GM23338 (cell line): ENCODE results near the gene MAGI1. TPM values are rescaled to one million over a fixed set of nuclear protein-coding genes. Genes with fewer than 3 reads are reported as not detected.

Source experiments
- ATAC-seq: fragments of 200-7000 bp; cut with Tn5 transposase; 3 replicates; pipeline ENCODE4 v1.9.1; 2020
- DNase-seq: peaks from one replicate; pipeline ENCODE4 v3.0.0-alpha.2; 2015; ENCODE audit warnings: low spot score
- H2AFZ ChIP-seq: fragments of 200-600 bp; sonication (generic); 2 replicates; pipeline ENCODE4 v1.8.0; 2016; ENCODE audit warnings: antibody characterized with exemption, mild to moderate bottlenecking, moderate library complexity
- H3F3A ChIP-seq: fragments of 200-600 bp; sonication (generic); replicated peaks from 2 replicates; pipeline ENCODE4 v1.8.0; 2017; ENCODE audit warnings: antibody characterized with exemption, mixed run types, low read depth
- H3K27ac ChIP-seq: fragments of 200-600 bp; sonication (generic); 2 replicates; pipeline ENCODE4 v1.6.1; 2016; ENCODE audit warnings: low read depth
- H3K27me3 ChIP-seq: fragments of 200-600 bp; sonication (generic); 2 replicates; pipeline ENCODE4 v1.8.0; 2016; ENCODE audit warnings: mild to moderate bottlenecking, mixed run types, moderate library complexity; ENCODE audit not compliant: insufficient read depth
- H3K36me3 ChIP-seq: fragments of 200-600 bp; sonication (generic); 2 replicates; pipeline ENCODE4 v1.8.0; 2016; ENCODE audit warnings: mild to moderate bottlenecking; ENCODE audit not compliant: insufficient read depth
- H3K4me1 ChIP-seq: fragments of 200-600 bp; sonication (generic); 2 replicates; pipeline ENCODE4 v1.8.0; 2016; ENCODE audit warnings: mild to moderate bottlenecking, moderate library complexity; ENCODE audit not compliant: insufficient read depth
- H3K4me2 ChIP-seq: fragments of 200-600 bp; sonication (generic); 2 replicates; pipeline ENCODE4 v1.7.1; 2017; ENCODE audit warnings: mixed run types
- H3K4me3 ChIP-seq: fragments of 200-600 bp; sonication (generic); 2 replicates; pipeline ENCODE4 v1.6.1; 2016; ENCODE audit warnings: mixed run types
- H3K79me2 ChIP-seq: fragments of 200-600 bp; sonication (generic); replicated peaks from 2 replicates; pipeline ENCODE4 v1.8.0; 2017; ENCODE audit warnings: mild to moderate bottlenecking; ENCODE audit not compliant: insufficient read depth
- H3K9me2 ChIP-seq: fragments of 200-600 bp; sonication (generic); 2 replicates; pipeline ENCODE4 v1.8.0; 2017; ENCODE audit not compliant: insufficient read depth
- H4K20me1 ChIP-seq: fragments of 200-600 bp; sonication (generic); replicated peaks from 2 replicates; pipeline ENCODE4 v1.8.0; 2017; ENCODE audit warnings: mild to moderate bottlenecking; ENCODE audit not compliant: insufficient read depth
- H3K27ac Mint-ChIP-seq: 2 replicates; pipeline ENCODE4 v1.8.0; 2020; ENCODE audit warnings: inconsistent platforms, mild to moderate bottlenecking, moderate library complexity, mixed read lengths
- H3K27me3 Mint-ChIP-seq: 3 replicates; pipeline ENCODE4 v1.8.0; 2022; ENCODE audit warnings: low read depth, mild to moderate bottlenecking, moderate library complexity, mixed read lengths, inconsistent platforms; ENCODE audit not compliant: insufficient read depth, poor library complexity
- H3K36me3 Mint-ChIP-seq: 3 replicates; pipeline ENCODE4 v1.8.0; 2021; ENCODE audit warnings: low read depth, mild to moderate bottlenecking, inconsistent platforms, moderate library complexity, mixed read lengths
- H3K4me1 Mint-ChIP-seq: 3 replicates; pipeline ENCODE4 v1.8.0; 2020; ENCODE audit warnings: mild to moderate bottlenecking, inconsistent platforms, mixed read lengths
- H3K4me3 Mint-ChIP-seq: 3 replicates; pipeline ENCODE4 v1.8.0; 2021; ENCODE audit warnings: moderate library complexity, mild to moderate bottlenecking, inconsistent platforms, mixed read lengths
- H3K9me3 Mint-ChIP-seq: 3 replicates; pipeline ENCODE4 v1.8.0; 2020; ENCODE audit warnings: moderate library complexity, mild to moderate bottlenecking, inconsistent platforms, mixed read lengths
- CREB1 ChIP-seq: fragments of 250-450 bp; sonication (Bioruptor Pico); IDR thresholded peaks from 2 replicates; pipeline ENCODE4 v1.5.0; 2020; ENCODE audit warnings: low read depth, mild to moderate bottlenecking, moderate library complexity
- EZH2 ChIP-seq: fragments of 200-600 bp; sonication (generic); IDR thresholded peaks from one replicate; pipeline ENCODE4 v1.8.0; 2017; ENCODE audit warnings: antibody characterized with exemption, mild to moderate bottlenecking, low read depth; ENCODE audit not compliant: unreplicated experiment
- EZH2phosphoT487 ChIP-seq: fragments of 200-600 bp; sonication (generic); IDR thresholded peaks from one replicate; pipeline ENCODE4 v1.8.1; 2018; ENCODE audit warnings: antibody characterized with exemption; ENCODE audit not compliant: unreplicated experiment
- JUNB ChIP-seq: IDR thresholded peaks from one replicate; pipeline ENCODE4 v1.6.1; 2016; ENCODE audit warnings: antibody characterized with exemption; ENCODE audit not compliant: unreplicated experiment
- NANOG ChIP-seq: IDR thresholded peaks from 2 replicates; pipeline ENCODE4 v1.6.1; 2016; ENCODE audit warnings: antibody characterized with exemption, borderline replicate concordance
- POLR2AphosphoS5 ChIP-seq: IDR thresholded peaks from 2 replicates; pipeline ENCODE4 v1.6.1; 2016; ENCODE audit warnings: antibody characterized with exemption, low read depth
- STAT1 ChIP-seq: IDR thresholded peaks from one replicate; pipeline ENCODE4 v1.6.1; 2016; ENCODE audit warnings: antibody characterized with exemption; ENCODE audit not compliant: unreplicated experiment
- ZNF331 ChIP-seq: fragments of 250-450 bp; sonication (Bioruptor Pico); IDR thresholded peaks from 2 replicates; pipeline ENCODE4 v1.5.0; 2020; ENCODE audit warnings: low read depth, mild to moderate bottlenecking, moderate library complexity
- polyA plus RNA-seq: library from polyadenylated mRNA; unstranded; fragments of >200 nt; fragmentation: Nextera tagmentation; extraction: Ambion mirVana; gene quantifications from 2 replicates; pipeline ENCODE4 v1.2.1, GENCODE V29; 2016
- total RNA-seq: library from RNA; depleted of rRNA; stranded (reverse); fragments of >200 nt; shearing (Covaris generic); gene quantifications from 2 replicates; pipeline ENCODE4 v1.2.3, GENCODE V29; 2014
- TF ChIP-seq, protein P1 (sequence below): IDR thresholded peaks from one replicate; pipeline ENCODE4 v1.6.1; 2018; ENCODE audit warnings: antibody characterized with exemption; ENCODE audit not compliant: unreplicated experiment
- TF ChIP-seq, protein P2 (sequence below): fragments of 250-450 bp; sonication (Bioruptor Pico); IDR thresholded peaks from 2 replicates; pipeline ENCODE4 v1.5.0; 2020; ENCODE audit warnings: mild to moderate bottlenecking, moderate library complexity
- TF ChIP-seq, protein P3 (sequence below): IDR thresholded peaks from 2 replicates; pipeline ENCODE4 v1.6.1; 2016; ENCODE audit warnings: antibody characterized with exemption

The MAGI1 gene
- total and polyA plus RNA-seq, 2 experiments from 2014 or later = 27.4 to 71.2 TPM

DNA sequence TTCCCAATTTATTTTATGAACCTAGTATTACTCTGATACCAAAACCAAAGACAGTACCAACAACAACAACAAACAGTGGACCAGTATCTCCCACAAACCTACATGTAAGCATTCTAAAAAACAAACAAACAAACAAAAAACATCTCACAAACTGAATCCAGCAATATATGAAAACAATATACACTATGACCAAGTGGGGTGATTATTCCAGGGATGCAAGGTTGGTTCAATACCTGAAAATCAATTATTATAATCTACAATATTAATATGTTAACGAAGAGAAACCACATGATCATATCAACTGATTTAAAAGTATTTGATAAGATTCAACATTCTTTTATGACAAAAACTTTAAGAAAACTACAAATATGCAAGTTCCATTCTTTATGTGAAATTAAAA is 391.3 kb downstream of the MAGI1 start (continued):
- TF ChIP-seq, protein P1, sequence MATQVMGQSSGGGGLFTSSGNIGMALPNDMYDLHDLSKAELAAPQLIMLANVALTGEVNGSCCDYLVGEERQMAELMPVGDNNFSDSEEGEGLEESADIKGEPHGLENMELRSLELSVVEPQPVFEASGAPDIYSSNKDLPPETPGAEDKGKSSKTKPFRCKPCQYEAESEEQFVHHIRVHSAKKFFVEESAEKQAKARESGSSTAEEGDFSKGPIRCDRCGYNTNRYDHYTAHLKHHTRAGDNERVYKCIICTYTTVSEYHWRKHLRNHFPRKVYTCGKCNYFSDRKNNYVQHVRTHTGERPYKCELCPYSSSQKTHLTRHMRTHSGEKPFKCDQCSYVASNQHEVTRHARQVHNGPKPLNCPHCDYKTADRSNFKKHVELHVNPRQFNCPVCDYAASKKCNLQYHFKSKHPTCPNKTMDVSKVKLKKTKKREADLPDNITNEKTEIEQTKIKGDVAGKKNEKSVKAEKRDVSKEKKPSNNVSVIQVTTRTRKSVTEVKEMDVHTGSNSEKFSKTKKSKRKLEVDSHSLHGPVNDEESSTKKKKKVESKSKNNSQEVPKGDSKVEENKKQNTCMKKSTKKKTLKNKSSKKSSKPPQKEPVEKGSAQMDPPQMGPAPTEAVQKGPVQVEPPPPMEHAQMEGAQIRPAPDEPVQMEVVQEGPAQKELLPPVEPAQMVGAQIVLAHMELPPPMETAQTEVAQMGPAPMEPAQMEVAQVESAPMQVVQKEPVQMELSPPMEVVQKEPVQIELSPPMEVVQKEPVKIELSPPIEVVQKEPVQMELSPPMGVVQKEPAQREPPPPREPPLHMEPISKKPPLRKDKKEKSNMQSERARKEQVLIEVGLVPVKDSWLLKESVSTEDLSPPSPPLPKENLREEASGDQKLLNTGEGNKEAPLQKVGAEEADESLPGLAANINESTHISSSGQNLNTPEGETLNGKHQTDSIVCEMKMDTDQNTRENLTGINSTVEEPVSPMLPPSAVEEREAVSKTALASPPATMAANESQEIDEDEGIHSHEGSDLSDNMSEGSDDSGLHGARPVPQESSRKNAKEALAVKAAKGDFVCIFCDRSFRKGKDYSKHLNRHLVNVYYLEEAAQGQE = no peak
- TF ChIP-seq EZH2phosphoT487 (no peak), STAT1 (no peak), ZNF331 (no peak)

DNA sequence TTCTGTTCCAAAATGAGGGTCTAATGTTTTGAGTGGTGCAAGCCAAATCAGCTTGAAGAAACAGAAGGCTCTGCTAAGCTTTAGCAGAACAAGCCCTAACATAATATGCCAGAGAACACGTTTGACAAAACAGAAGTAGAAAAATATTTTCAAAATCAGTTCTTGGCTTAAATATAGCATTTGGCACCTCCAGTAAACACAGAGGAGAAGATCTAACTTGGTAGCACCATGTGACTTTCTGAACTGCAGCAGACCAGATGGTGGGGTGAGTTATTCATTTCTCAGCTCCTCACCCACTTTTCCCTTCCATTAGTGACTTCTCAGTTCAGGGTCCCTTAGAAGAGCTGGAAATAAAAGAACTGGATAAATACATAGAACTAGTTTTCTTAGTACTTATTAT is 395.8 kb downstream of the MAGI1 start:
- no peak overlapping the region for H2AFZ ChIP-seq
- no peak overlapping the region for H3K27ac ChIP-seq
- DNase-seq (no peak), ATAC-seq (no peak)
- H4K20me1 ChIP-seq = no peaks in the 10 kb centered on the region
- no peaks in the 10 kb centered on the region for H3K27me3 ChIP-seq
- H3K79me2 ChIP-seq = peaks cover 29% of the 10 kb centered on the region
- Mint-ChIP-seq H3K36me3 (no peaks in the 10 kb centered on the region), H3K4me3 (no peak overlapping the region), H3K27ac (no peak overlapping the region), H3K4me1 (peaks cover 23% of the 10 kb centered on the region), H3K27me3 (peaks cover 7% of the 10 kb centered on the region), H3K9me3 (no peaks in the 10 kb centered on the region; the same call in 2 of the 3 replicates)
- H3K4me3 ChIP-seq = no peak overlapping the region
- no peak overlapping the region for H3K4me2 ChIP-seq
- H3K36me3 ChIP-seq = no peaks in the 10 kb centered on the region
- peaks cover 8% of the 10 kb centered on the region; the same call in 1 of the 2 replicates for H3K4me1 ChIP-seq
- H3K9me2 ChIP-seq = no peaks in the 10 kb centered on the region; the same call in 1 of the 2 replicates
- H3F3A ChIP-seq = no peaks in the 10 kb centered on the region
- TF ChIP-seq POLR2AphosphoS5 = no peak
- TF ChIP-seq, protein P2, sequence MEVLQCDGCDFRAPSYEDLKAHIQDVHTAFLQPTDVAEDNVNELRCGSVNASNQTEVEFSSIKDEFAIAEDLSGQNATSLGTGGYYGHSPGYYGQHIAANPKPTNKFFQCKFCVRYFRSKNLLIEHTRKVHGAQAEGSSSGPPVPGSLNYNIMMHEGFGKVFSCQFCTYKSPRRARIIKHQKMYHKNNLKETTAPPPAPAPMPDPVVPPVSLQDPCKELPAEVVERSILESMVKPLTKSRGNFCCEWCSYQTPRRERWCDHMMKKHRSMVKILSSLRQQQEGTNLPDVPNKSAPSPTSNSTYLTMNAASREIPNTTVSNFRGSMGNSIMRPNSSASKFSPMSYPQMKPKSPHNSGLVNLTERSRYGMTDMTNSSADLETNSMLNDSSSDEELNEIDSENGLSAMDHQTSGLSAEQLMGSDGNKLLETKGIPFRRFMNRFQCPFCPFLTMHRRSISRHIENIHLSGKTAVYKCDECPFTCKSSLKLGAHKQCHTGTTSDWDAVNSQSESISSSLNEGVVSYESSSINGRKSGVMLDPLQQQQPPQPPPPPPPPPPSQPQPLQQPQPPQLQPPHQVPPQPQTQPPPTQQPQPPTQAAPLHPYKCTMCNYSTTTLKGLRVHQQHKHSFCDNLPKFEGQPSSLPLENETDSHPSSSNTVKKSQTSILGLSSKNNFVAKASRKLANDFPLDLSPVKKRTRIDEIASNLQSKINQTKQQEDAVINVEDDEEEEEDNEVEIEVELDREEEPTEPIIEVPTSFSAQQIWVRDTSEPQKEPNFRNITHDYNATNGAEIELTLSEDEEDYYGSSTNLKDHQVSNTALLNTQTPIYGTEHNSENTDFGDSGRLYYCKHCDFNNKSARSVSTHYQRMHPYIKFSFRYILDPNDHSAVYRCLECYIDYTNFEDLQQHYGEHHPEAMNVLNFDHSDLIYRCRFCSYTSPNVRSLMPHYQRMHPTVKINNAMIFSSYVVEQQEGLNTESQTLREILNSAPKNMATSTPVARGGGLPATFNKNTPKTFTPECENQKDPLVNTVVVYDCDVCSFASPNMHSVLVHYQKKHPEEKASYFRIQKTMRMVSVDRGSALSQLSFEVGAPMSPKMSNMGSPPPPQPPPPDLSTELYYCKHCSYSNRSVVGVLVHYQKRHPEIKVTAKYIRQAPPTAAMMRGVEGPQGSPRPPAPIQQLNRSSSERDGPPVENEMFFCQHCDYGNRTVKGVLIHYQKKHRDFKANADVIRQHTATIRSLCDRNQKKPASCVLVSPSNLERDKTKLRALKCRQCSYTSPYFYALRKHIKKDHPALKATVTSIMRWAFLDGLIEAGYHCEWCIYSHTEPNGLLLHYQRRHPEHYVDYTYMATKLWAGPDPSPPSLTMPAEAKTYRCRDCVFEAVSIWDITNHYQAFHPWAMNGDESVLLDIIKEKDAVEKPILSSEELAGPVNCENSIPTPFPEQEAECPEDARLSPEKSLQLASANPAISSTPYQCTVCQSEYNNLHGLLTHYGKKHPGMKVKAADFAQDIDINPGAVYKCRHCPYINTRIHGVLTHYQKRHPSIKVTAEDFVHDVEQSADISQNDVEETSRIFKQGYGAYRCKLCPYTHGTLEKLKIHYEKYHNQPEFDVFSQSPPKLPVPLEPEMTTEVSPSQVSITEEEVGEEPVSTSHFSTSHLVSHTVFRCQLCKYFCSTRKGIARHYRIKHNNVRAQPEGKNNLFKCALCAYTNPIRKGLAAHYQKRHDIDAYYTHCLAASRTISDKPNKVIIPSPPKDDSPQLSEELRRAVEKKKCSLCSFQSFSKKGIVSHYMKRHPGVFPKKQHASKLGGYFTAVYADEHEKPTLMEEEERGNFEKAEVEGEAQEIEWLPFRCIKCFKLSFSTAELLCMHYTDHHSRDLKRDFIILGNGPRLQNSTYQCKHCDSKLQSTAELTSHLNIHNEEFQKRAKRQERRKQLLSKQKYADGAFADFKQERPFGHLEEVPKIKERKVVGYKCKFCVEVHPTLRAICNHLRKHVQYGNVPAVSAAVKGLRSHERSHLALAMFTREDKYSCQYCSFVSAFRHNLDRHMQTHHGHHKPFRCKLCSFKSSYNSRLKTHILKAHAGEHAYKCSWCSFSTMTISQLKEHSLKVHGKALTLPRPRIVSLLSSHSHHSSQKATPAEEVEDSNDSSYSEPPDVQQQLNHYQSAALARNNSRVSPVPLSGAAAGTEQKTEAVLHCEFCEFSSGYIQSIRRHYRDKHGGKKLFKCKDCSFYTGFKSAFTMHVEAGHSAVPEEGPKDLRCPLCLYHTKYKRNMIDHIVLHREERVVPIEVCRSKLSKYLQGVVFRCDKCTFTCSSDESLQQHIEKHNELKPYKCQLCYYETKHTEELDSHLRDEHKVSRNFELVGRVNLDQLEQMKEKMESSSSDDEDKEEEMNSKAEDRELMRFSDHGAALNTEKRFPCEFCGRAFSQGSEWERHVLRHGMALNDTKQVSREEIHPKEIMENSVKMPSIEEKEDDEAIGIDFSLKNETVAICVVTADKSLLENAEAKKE (CRISPR knock-in tag) = no peak
- no peak for TF ChIP-seq JUNB
- no peak for TF ChIP-seq EZH2
- TF ChIP-seq, protein P1 = no peak
- TF ChIP-seq NANOG = no peak
- TF ChIP-seq CREB1 = no peak
- TF ChIP-seq STAT1 = no peak
- TF ChIP-seq EZH2phosphoT487 = no peak
- TF ChIP-seq, protein P3, sequence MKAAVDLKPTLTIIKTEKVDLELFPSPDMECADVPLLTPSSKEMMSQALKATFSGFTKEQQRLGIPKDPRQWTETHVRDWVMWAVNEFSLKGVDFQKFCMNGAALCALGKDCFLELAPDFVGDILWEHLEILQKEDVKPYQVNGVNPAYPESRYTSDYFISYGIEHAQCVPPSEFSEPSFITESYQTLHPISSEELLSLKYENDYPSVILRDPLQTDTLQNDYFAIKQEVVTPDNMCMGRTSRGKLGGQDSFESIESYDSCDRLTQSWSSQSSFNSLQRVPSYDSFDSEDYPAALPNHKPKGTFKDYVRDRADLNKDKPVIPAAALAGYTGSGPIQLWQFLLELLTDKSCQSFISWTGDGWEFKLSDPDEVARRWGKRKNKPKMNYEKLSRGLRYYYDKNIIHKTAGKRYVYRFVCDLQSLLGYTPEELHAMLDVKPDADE = no peak
